A549 (cell line): ENCODE measurements around the gene KPNA6.
"Not testable (repeated sequence)": the region's sequence is repeated elsewhere in the genome, so short reads cannot be mapped to it uniquely, and the experiment has no call there.

Experiments used
- CHD4 ChIP-seq: fragments of 200-600 bp; sonication (generic); IDR thresholded peaks from 2 replicates; pipeline ENCODE4 v1.6.1; 2016; ENCODE audit warnings: antibody characterized with exemption, mild to moderate bottlenecking, borderline replicate concordance
- EP300 ChIP-seq, 2 experiments: fragments of >200 bp; sonication (Bioruptor Twin); formaldehyde crosslinking; IDR thresholded peaks; 2 replicates in 1 of 2; 3 replicates in 1 of 2; pipeline ENCODE4 v1.6.1; 2016 to 2017
- MAZ ChIP-seq: fragments of 150-350 bp; IDR thresholded peaks from 2 replicates; pipeline ENCODE4 v1.6.1; 2014; ENCODE audit warnings: antibody characterized with exemption, low read depth, low read length, borderline replicate concordance
- NR3C1 ChIP-seq: fragments of >200 bp; sonication (Bioruptor Twin); formaldehyde crosslinking; IDR thresholded peaks from 3 replicates; pipeline ENCODE4 v1.6.1; 2017
- POLR2A ChIP-seq: IDR thresholded peaks from 2 replicates; pipeline ENCODE4 v1.6.1; 2012; ENCODE audit warnings: mild to moderate bottlenecking, low read length
- RAD21 ChIP-seq, 2 experiments: fragments of >200 bp in 1 of 2; sonication (Bioruptor Twin) in 1 of 2; formaldehyde crosslinking in 1 of 2; IDR thresholded peaks in 1 of 2; conservative IDR thresholded peaks in 1 of 2; 2 replicates in 1 of 2; 3 replicates in 1 of 2; pipeline ENCODE4 v1.6.1; 2012 to 2018; ENCODE audit warnings: inconsistent platforms in 1 of 2
- RCOR1 ChIP-seq: fragments of 150-350 bp; IDR thresholded peaks from 2 replicates; pipeline ENCODE4 v1.6.1; 2014; ENCODE audit warnings: antibody characterized with exemption, low read length, low read depth
- USF2 ChIP-seq: fragments of 450-650 bp; IDR thresholded peaks from 2 replicates; pipeline ENCODE4 v1.6.1; 2014; ENCODE audit warnings: antibody characterized with exemption
- TF ChIP-seq, protein P1 (sequence below): fragments of >200 bp; sonication (Bioruptor Twin); formaldehyde crosslinking; IDR thresholded peaks from 3 replicates; pipeline ENCODE4 v1.5.1; 2016
- TF ChIP-seq, protein P2 (sequence below): fragments of >200 bp; sonication (Bioruptor Twin); formaldehyde crosslinking; IDR thresholded peaks from 2 replicates; pipeline ENCODE4 v1.6.1; 2016
- TF ChIP-seq, protein P3 (sequence below): IDR thresholded peaks from 2 replicates; pipeline ENCODE4 v1.6.1; 2012

- TF ChIP-seq, protein P1, sequence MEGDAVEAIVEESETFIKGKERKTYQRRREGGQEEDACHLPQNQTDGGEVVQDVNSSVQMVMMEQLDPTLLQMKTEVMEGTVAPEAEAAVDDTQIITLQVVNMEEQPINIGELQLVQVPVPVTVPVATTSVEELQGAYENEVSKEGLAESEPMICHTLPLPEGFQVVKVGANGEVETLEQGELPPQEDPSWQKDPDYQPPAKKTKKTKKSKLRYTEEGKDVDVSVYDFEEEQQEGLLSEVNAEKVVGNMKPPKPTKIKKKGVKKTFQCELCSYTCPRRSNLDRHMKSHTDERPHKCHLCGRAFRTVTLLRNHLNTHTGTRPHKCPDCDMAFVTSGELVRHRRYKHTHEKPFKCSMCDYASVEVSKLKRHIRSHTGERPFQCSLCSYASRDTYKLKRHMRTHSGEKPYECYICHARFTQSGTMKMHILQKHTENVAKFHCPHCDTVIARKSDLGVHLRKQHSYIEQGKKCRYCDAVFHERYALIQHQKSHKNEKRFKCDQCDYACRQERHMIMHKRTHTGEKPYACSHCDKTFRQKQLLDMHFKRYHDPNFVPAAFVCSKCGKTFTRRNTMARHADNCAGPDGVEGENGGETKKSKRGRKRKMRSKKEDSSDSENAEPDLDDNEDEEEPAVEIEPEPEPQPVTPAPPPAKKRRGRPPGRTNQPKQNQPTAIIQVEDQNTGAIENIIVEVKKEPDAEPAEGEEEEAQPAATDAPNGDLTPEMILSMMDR = not testable (repeated sequence)
- not testable (repeated sequence) for TF ChIP-seq EP300 (IDR thresholded peaks at IDR 0.05); RCOR1; MAZ; POLR2A; NR3C1; USF2; RAD21 (conservative IDR thresholded peaks at IDR 0.05 in 1 of 2, IDR thresholded peaks at IDR 0.05 in 1 of 2); CHD4
- TF ChIP-seq, protein P2, sequence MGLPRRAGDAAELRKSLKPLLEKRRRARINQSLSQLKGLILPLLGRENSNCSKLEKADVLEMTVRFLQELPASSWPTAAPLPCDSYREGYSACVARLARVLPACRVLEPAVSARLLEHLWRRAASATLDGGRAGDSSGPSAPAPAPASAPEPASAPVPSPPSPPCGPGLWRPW = not testable (repeated sequence)
- TF ChIP-seq, protein P3, sequence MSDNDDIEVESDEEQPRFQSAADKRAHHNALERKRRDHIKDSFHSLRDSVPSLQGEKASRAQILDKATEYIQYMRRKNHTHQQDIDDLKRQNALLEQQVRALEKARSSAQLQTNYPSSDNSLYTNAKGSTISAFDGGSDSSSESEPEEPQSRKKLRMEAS = not testable (repeated sequence)
Measured at GRCh38 chr1:32133950-32134280, 26.1 kb downstream of the KPNA6 start.
